Nephron (organoid): ENCODE measurements around the gene ATP8B3.

Experiments
- H3K27ac Mint-ChIP-seq, 3 experiments: 2 replicates each; pipeline ENCODE4 v1.8.0; 2020; ENCODE audit warnings: mixed read lengths in 3 of 3, mild to moderate bottlenecking in 2 of 3, moderate library complexity in 1 of 3
- H3K27me3 Mint-ChIP-seq: 2 replicates; pipeline ENCODE4 v1.8.0; 2021; ENCODE audit warnings: low read depth, mild to moderate bottlenecking, moderate library complexity, mixed read lengths
- H3K36me3 Mint-ChIP-seq: 2 replicates; pipeline ENCODE4 v1.8.0; 2020; ENCODE audit warnings: low read depth, mixed read lengths
- H3K4me1 Mint-ChIP-seq: 2 replicates; pipeline ENCODE4 v1.8.0; 2020; ENCODE audit warnings: mixed read lengths
- H3K4me3 Mint-ChIP-seq, 3 experiments: 2 replicates each; pipeline ENCODE4 v1.8.0; 2020; ENCODE audit warnings: mild to moderate bottlenecking in 3 of 3, mixed read lengths in 3 of 3, moderate library complexity in 2 of 3
- H3K9me3 Mint-ChIP-seq: 2 replicates; pipeline ENCODE4 v1.8.0; 2020; ENCODE audit warnings: mixed read lengths
- TF ChIP-seq, protein P1 (sequence below), 3 experiments: fragments of 200-600 bp; sonication (generic); IDR thresholded peaks; one replicate each; pipeline ENCODE4 v1.5.0; 2021; ENCODE audit warnings: antibody characterized with exemption in 3 of 3; ENCODE audit not compliant: unreplicated experiment in 3 of 3

The ATP8B3 gene

DNA sequence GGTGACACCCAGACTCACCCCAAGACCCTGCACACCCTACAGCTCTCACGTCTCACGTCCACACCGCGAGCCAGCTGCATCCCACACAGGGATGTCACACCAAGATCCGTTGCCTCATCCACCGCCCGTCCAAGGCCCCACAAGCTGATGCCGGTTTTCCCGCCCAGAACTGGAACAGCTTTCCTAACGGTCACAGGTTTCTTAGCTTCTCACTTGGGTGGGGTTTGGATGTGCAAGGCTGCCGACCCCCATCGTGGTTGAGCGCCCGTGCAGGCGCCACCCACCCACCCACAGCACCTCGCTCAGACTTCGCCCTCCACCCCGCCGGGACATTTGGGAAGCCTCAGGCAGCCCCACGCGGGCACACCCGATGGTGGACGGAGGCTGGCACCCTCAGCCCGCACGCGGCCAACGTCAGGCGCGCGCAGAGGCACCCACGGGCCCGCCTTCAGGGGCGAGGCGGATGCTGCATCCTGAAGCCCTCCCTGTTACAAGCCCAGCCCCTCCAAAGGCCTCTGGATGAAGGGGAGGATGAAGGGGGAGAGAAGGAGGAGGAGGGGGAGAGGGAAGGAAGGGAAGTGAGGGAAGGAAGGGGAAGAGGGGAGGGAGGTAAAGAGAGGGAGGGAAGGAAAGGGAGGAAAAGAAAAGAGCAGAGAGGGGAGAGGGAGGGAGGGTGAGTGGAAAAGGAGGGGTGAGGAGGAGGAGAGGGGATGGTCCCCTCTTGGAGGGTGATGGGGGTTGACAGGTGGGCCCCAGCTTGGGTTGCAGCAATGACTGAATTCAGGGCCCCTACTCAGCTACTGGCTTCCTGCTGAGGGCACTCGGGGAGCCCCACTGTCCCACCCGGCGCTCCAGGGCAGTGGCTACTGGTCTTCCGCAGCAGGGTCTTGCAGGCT lies 45.9 kb downstream of the ATP8B3 start:
- Mint-ChIP-seq H3K36me3 (no peaks in the 10 kb centered on the region), H3K27ac (no peak overlapping the region), H3K27me3 (peaks cover 99% of the 10 kb centered on the region), H3K4me1 (no peaks in the 10 kb centered on the region), H3K4me3 (no peak overlapping the region), H3K9me3 (peaks cover 15% of the 10 kb centered on the region)
- TF ChIP-seq, protein P1, sequence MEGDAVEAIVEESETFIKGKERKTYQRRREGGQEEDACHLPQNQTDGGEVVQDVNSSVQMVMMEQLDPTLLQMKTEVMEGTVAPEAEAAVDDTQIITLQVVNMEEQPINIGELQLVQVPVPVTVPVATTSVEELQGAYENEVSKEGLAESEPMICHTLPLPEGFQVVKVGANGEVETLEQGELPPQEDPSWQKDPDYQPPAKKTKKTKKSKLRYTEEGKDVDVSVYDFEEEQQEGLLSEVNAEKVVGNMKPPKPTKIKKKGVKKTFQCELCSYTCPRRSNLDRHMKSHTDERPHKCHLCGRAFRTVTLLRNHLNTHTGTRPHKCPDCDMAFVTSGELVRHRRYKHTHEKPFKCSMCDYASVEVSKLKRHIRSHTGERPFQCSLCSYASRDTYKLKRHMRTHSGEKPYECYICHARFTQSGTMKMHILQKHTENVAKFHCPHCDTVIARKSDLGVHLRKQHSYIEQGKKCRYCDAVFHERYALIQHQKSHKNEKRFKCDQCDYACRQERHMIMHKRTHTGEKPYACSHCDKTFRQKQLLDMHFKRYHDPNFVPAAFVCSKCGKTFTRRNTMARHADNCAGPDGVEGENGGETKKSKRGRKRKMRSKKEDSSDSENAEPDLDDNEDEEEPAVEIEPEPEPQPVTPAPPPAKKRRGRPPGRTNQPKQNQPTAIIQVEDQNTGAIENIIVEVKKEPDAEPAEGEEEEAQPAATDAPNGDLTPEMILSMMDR (IDR thresholded peaks at IDR 0.05; ENCODE audit: unreplicated experiment in 3 of 3) = no peak

DNA sequence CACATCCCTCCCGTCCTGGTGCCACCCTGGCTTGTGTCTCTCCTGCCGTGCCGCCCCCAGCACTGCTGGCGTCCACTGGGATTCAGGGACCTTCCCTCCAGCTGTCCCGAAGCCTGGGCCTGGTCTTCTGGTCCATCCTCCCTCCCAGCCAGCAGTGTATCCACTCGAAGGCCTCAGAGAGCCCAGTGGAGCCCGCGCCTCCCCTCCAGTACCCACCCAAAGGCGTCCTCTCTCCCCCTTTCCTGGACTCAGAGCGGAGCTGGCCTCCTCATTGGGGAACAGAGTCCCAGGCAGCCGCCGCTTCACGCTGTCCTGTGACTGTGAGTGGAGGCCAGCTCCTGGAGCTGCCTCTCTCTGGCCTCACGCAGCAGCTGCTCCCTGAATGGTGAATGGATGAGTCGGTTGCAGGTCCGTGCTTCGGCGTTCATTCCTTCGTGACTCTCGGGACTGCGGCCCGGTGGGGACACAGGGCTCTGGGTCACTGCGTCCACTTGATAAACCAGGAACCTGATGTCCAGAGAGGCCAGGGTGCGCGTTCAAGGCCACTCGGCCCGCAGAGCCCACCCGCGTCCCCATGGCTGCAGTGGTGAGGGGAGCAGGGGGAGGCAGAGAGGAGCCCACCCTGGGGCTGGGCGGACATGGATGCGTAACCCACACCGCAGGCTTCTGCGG lies 46.7 kb downstream of the ATP8B3 start:
- peaks cover 7% of the 10 kb centered on the region for H3K9me3 Mint-ChIP-seq
- H3K4me1 Mint-ChIP-seq = no peaks in the 10 kb centered on the region
- peaks cover 99% of the 10 kb centered on the region for H3K27me3 Mint-ChIP-seq
- H3K36me3 Mint-ChIP-seq = no peaks in the 10 kb centered on the region
- H3K27ac Mint-ChIP-seq = no peak overlapping the region
- TF ChIP-seq, protein P1 (IDR thresholded peaks at IDR 0.05; ENCODE audit: unreplicated experiment in 3 of 3) = no peak
- H3K4me3 Mint-ChIP-seq = no peak overlapping the region

DNA sequence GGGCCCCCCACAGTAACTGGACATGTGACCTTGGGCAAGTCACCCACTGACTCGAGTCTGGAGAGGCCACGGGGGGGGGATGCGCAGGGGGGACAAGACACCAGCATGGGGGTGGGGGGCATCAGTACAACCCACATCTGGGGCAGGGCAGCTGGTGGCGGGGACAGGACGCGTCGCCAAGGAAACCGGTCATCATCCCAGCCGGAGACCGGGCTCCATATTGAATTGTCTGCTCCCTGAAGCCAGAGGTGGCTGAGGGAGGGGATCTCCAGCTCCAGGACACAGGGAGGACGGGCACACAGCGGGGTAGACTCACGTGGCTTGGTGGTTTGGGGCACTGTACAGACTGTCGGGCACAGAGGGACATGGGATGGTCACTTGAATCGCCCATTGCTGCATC lies 47.3 kb downstream of the ATP8B3 start:
- Mint-ChIP-seq H3K4me1 (no peaks in the 10 kb centered on the region), H3K4me3 (no peak overlapping the region), H3K36me3 (no peaks in the 10 kb centered on the region), H3K9me3 (peaks cover 2% of the 10 kb centered on the region), H3K27ac (no peak overlapping the region), H3K27me3 (peaks cover 99% of the 10 kb centered on the region)
- TF ChIP-seq, protein P1 (IDR thresholded peaks at IDR 0.05; ENCODE audit: unreplicated experiment in 3 of 3) = no peak

DNA sequence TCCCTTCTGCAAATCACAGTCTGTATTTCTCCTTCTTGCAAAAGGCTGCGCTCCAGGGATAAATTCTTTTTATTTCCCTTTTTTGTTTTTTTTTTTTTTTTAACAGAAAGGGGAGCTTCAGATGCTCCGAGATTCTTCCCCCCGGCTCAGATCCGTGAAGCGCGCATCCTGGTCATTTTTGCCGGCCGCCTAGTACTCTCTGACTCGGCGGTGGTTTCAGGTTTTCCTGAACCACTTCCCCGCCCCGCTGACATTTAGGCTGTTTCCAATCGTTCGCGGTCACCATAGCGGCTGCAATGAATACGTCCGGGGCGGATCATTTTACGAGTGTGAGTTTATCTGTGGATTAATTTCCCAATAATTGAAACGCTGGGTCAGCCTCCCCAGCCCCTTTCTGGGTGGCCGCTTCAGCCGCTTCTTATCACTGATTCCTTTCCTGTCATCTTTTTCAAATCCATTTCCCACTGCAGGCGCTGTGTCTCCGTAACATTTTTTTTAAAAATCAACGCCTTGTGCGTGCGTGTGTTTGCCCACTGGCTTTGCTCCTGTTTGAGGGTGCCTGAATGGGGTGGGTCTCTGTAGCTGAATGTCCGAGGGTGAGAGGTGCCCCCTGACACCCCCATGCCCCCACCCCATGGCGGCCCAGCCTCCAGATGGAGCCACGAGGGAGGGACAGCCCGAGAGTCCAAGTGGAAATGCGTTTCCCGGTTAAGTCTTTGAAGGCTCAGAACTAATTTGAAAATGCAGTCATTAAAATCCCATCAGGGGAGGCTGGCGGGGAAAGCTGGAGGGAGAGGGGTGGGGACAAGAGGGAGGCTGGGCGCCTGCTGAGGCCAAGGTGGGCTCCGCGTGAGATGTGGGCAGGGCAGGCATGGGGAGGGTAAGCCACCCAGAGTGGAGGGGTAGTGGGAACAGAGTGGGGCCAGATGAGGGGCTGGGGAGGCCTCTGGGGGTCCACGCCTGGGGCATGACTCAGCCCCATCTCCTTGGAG lies 48.1 kb downstream of the ATP8B3 start:
- TF ChIP-seq, protein P1 (IDR thresholded peaks at IDR 0.05; ENCODE audit: unreplicated experiment in 3 of 3) = no peak
- peaks cover 99% of the 10 kb centered on the region for H3K27me3 Mint-ChIP-seq
- no peak overlapping the region for H3K27ac Mint-ChIP-seq
- H3K9me3 Mint-ChIP-seq = peaks cover 2% of the 10 kb centered on the region
- no peaks in the 10 kb centered on the region for H3K4me1 Mint-ChIP-seq
- H3K4me3 Mint-ChIP-seq = peak overlapping the region in 1 of 3 experiments; percentile 19
- no peaks in the 10 kb centered on the region for H3K36me3 Mint-ChIP-seq

DNA sequence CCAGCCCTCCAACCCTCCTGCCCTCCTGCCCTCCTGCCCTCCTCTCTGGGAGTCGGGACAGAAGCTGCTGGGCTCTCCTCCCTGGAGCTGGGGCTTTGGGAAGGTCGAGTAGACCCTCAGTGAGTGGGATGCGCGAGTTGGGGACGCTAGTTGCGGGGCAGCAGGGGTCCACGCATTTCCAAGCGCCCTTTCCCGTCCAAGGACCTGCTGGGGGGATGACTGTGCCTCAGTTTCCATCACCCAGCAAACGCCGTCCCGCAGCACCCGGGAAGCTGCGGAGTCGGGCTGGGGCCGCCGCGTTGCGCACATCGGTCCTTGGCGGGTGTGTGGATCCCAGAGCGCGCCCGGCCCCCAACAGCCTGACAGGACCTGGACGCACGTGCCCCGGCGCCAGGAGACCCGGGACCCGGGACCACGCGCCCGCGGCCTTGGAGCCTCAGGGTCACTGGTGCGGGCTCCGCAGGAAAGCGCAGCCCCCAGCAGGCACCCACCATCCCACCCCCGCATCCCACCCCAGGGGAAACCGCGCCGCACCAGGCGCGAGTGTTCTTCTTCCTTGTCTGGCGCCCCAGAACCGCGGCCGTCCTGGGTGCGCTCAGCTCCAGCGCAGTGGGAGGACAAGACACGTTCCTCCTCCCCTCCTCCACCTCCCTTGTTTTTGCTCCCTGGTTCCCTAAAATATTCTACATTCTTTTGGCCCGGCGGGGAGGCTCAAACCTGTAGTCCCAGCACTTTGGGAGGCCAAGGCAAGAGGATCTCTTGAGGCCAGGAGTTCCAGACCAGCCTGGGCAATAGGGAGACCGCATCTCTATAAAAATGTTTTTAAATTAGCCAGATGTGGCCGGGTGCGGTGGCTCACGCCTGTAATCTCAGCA lies 49.6 kb downstream of the ATP8B3 start:
- TF ChIP-seq, protein P1 (IDR thresholded peaks at IDR 0.05; ENCODE audit: unreplicated experiment in 3 of 3) = no peak

More for the DNA sequence above, 49.6 kb downstream of the ATP8B3 start:
- H3K4me1 Mint-ChIP-seq = no peaks in the 10 kb centered on the region
- H3K36me3 Mint-ChIP-seq = no peaks in the 10 kb centered on the region
- peaks cover 2% of the 10 kb centered on the region for H3K9me3 Mint-ChIP-seq
- no peak overlapping the region for H3K4me3 Mint-ChIP-seq
- H3K27ac Mint-ChIP-seq = no peak overlapping the region
- peaks cover 99% of the 10 kb centered on the region for H3K27me3 Mint-ChIP-seq
